Spleen (tissue), 11 donors: ENCODE data around the gene PODXL2. TPM values are rescaled to one million over a fixed set of nuclear protein-coding genes. Genes with fewer than 3 reads are reported as not detected.

ENCODE experiments used
- DNase-seq: peaks from one replicate; pipeline ENCODE4 v3.0.0-alpha.2; 2020
- H3K27ac ChIP-seq, 8 donors: fragments of 200-600 bp; sonication (generic) in 7 of 8; 1 replicate in 4 of 8; 2 replicates in 4 of 8; pipeline versions ENCODE4 v1.5.0 to v1.8.0; 2016 to 2021; ENCODE audit warnings: inconsistent platforms in 4 of 8, mild to moderate bottlenecking in 4 of 8, moderate library complexity in 1 of 8
- H3K27me3 ChIP-seq, 7 donors: fragments of 200-600 bp; sonication (generic) in 6 of 7; replicated peaks in 1 of 7; 1 replicate in 4 of 7; 2 replicates in 3 of 7; pipeline versions ENCODE4 v1.5.0 to v1.8.0; 2016 to 2021; ENCODE audit warnings: inconsistent platforms in 3 of 7, mild to moderate bottlenecking in 1 of 7
- H3K36me3 ChIP-seq, 6 donors: fragments of 200-600 bp; sonication (generic) in 5 of 6; 1 replicate in 4 of 6; 2 replicates in 2 of 6; pipeline versions ENCODE4 v1.5.0 to v1.8.0; 2016 to 2021; ENCODE audit warnings: inconsistent platforms in 2 of 6
- H3K4me1 ChIP-seq, 6 donors: fragments of 200-600 bp; sonication (generic) in 5 of 6; 1 replicate in 3 of 6; 2 replicates in 3 of 6; pipeline versions ENCODE4 v1.5.0 to v1.8.0; 2016 to 2021; ENCODE audit warnings: inconsistent platforms in 3 of 6
- H3K4me3 ChIP-seq, 8 donors: fragments of 200-600 bp; sonication (generic) in 7 of 8; 1 replicate in 4 of 8; 2 replicates in 4 of 8; pipeline versions ENCODE4 v1.5.0 to v1.8.0; 2016 to 2021; ENCODE audit warnings: inconsistent platforms in 4 of 8, mild to moderate bottlenecking in 4 of 8, moderate library complexity in 2 of 8
- H3K9me3 ChIP-seq, 8 donors: fragments of 200-600 bp; sonication (generic) in 7 of 8; 1 replicate in 4 of 8; 2 replicates in 4 of 8; pipeline versions ENCODE4 v1.5.0 to v1.8.0; 2016 to 2021; ENCODE audit warnings: inconsistent platforms in 4 of 8
- POLR2A ChIP-seq, 3 donors: fragments of 450-650 bp; IDR thresholded peaks; one replicate each; pipeline ENCODE4 v1.5.1; 2017; ENCODE audit warnings: antibody characterized with exemption in 3 of 3, mild to moderate bottlenecking in 1 of 3
- POLR2AphosphoS5 ChIP-seq, 3 donors: sonication (generic); formaldehyde crosslinking; IDR thresholded peaks; one replicate each; pipeline ENCODE4 v1.5.1; 2017; ENCODE audit warnings: antibody characterized with exemption in 3 of 3
- WGBS, 5 donors: extraction: QIAGEN DNeasy Blood & Tissue Kit in 3 of 5; methylation state at CpG; one replicate each; pipeline versions ENCODE4 v1.1.5 to v1.1.7; 2013 to 2018; 5-methylcytosine and 5-hydroxymethylcytosine counted together
- intact Hi-C: fragments of 100-400 bp; cut with DNase I; formaldehyde crosslinking; loops from one replicate; pipeline ENCODE4 v1.15.0; 2023; ENCODE audit warnings: low total_unique reads
- polyA plus RNA-seq, 3 donors: library from polyadenylated mRNA; stranded (reverse); fragments of 200-250 nt; gene quantifications; one replicate each; pipeline ENCODE4 v1.2.1, GENCODE V29; 2013
- total RNA-seq, 7 donors: library from RNA; depleted of rRNA in 3 of 7; stranded (reverse); fragments of >200 nt in 3 of 7; fragmentation: NEBNext Ultra II Directional in 4 of 7; extraction: Animal tissue kit (Norgen Biotek cat#: 25700) in 4 of 7; gene quantifications; one replicate each; pipeline versions ENCODE4 v1.1.0 to v1.2.1, GENCODE V29; 2016 to 2021
- TF ChIP-seq, protein P1 (sequence below), 11 experiments: fragments of 200-600 bp in 7 of 11; fragments of 450-650 bp in 4 of 11; sonication (generic) in 4 of 11; IDR thresholded peaks in 8 of 11; conservative IDR thresholded peaks in 3 of 11; 1 replicate in 7 of 11; 2 replicates in 4 of 11; pipeline versions ENCODE4 v1.4.0 to v1.8.0; 2016 to 2021; ENCODE audit warnings: antibody characterized with exemption in 11 of 11, inconsistent platforms in 4 of 11, mild to moderate bottlenecking in 1 of 11
- donor health status: healthy with polysubstance abuse.
- donor health status: DM: no; HTN: no; CAD: no; lungs with moderate emphysema.
- donor health status: DM: no; HTN: no; CAD: no.
- donor health status: Bipolar disorder and iron deficiency.
- donor health status: healthy.
- donor health status: DM: no; HTN: no; CAD: no.
- donor health status: DM: yes; HTN: yes; CAD: no.

Gene PODXL2
- total and polyA plus RNA-seq, 10 donors: 0.77 to 3.1 (median 2.4) TPM

DNA sequence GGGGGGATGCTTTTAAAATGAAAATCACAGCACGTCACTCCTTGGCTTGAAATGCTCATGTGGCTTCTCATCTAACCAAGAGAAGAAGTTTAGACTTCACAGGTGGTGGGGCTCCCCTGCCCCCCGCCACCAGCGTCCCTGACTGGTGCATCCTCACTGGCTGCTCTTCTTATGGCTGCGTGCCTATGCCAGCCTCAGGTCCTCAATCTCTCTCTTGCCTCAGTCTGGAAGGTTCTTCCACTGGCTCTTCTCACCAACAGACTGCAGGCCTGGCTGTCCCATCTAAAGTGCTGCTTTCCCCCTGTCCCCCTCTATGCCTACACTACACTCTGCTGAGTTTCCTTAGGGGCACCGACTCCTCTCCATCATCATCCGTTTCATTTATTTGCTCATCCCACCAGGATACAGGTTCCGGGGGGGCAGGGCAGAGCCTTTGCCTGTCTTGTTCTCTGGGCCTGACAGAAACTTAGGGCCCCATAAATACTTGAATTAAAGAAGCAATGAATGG is 64.4 kb downstream of the PODXL2 start:
- Histone ChIP-seq H3K4me1 (peaks cover 14 to 47% (median 26%) of the 10 kb centered on the region in 6 donors), H3K9me3 (no peaks in the 10 kb centered on the region), H3K4me3 (no peak overlapping the region), H3K36me3 (peaks cover 0 to 61% (median 7%) of the 10 kb centered on the region in 6 donors), H3K27me3 (no peaks in the 10 kb centered on the region), H3K27ac (no peak overlapping the region)
- intact Hi-C loops: loop anchor here (10.0 kb wide), 1 partner anchor 131 kb away; the partner anchor contains the start of gene MGLL
- TF ChIP-seq POLR2A (IDR thresholded peaks at IDR 0.05): no peak
- no peak for TF ChIP-seq POLR2AphosphoS5 (IDR thresholded peaks at IDR 0.05)
- TF ChIP-seq, protein P1, sequence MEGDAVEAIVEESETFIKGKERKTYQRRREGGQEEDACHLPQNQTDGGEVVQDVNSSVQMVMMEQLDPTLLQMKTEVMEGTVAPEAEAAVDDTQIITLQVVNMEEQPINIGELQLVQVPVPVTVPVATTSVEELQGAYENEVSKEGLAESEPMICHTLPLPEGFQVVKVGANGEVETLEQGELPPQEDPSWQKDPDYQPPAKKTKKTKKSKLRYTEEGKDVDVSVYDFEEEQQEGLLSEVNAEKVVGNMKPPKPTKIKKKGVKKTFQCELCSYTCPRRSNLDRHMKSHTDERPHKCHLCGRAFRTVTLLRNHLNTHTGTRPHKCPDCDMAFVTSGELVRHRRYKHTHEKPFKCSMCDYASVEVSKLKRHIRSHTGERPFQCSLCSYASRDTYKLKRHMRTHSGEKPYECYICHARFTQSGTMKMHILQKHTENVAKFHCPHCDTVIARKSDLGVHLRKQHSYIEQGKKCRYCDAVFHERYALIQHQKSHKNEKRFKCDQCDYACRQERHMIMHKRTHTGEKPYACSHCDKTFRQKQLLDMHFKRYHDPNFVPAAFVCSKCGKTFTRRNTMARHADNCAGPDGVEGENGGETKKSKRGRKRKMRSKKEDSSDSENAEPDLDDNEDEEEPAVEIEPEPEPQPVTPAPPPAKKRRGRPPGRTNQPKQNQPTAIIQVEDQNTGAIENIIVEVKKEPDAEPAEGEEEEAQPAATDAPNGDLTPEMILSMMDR (IDR thresholded peaks at IDR 0.05 in 8 of 11, conservative IDR thresholded peaks at IDR 0.05 in 3 of 11): no peak
- no peak for DNase-seq
- 87 to 95% (median 94%) methylated on average over 7 of the region's 7 CpGs for WGBS, 5 donors

DNA sequence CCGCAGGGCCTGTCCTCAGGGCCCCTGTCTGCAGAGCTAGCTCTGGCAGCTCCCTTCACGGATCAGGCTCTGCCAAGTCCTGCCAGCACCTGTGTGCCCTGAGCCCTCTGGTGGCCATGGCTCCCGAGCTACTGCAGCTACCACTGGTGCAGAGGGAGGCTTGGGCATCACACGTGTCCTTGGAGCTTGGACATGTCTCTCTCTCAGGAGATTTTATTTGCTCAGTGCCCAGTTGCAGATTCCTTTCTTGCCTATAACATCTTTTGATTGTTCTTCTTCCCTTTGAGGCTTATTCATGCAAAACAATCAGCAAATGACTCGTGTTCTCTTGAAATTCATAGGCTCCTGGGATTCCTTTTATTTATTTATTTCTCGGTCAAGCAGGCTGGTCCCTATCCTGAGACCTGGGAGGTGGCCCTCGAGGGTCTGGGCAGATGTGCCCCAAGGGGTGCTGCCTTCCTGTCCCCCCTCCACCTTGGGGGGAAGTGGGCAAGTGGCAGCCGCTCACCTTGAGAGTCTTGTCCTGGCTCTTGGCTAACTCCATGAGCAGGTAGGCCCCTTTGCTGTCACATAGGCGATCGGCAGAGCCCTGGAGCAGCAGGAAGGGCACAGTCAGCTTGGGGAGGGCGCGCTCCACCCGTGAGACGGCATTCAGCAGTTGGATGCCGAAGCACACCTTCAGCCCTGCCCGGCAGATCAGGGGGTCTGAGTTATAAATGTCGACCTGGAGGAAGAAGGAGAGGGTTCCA is 65.7 kb downstream of the PODXL2 start:
- H3K9me3 ChIP-seq: no peaks in the 10 kb centered on the region
- 72 to 87% (median 83%) methylated on average over 16 to 17 of the region's 17 CpGs for WGBS, 5 donors
- no peaks in the 10 kb centered on the region for H3K27me3 ChIP-seq
- H3K4me3 ChIP-seq: no peak overlapping the region
- intact Hi-C loops: loop anchor here (10.0 kb wide), 1 partner anchor 130 kb away; the partner anchor contains the start of gene MGLL
- peak overlapping the region in 1 of 8 donors; percentile 20 for H3K27ac ChIP-seq
- peaks cover 0 to 52% (median 7%) of the 10 kb centered on the region in 6 donors for H3K36me3 ChIP-seq
- peak in 2 of 3 donors; percentile 45 to 53 for TF ChIP-seq POLR2AphosphoS5 (IDR thresholded peaks at IDR 0.05)
- TF ChIP-seq, protein P1 (IDR thresholded peaks at IDR 0.05 in 8 of 11, conservative IDR thresholded peaks at IDR 0.05 in 3 of 11): peak in 8 of 11 experiments; percentile 35 to 55 (median 42)
- TF ChIP-seq POLR2A (IDR thresholded peaks at IDR 0.05): no peak
- peak; percentile 90 for DNase-seq
- peaks cover 14 to 59% (median 37%) of the 10 kb centered on the region in 6 donors for H3K4me1 ChIP-seq

DNA sequence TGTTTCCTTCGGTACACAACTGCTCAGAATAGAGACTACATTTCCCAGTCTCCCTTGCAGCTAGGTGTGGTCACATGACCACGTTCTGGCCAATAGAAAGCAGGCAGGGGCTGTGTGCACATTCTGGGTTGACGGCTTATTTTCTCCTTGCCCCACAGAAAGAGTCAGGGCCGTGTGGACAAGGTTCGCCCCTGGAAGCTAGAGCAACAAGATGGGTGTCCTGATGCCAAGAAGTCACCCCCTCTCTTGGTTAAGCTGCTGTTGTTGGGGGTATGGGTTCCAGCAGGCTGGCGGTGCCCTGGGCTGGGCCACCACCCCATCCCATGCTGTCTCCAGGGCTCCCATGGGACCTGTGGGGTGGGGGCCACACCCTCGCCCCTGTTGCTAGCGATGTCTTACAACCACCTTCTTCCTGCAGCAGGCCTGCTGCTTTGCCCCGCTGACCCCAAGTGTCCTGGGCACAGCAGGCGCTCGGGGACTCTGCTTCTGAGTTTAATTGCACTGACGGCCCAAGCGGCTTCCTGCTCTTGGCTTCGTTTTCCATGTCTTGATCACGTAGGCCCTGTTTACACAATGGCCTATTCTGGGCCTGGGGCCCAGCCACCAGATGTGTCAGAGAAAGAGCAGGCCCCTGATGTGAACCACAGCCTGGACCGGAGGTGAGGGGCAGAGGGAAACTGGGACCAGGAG is 68.7 kb downstream of the PODXL2 start:
- intact Hi-C loops: loop anchor here (10.0 kb wide), 1 partner anchor 127 kb away; the partner anchor contains the start of gene MGLL
- Histone ChIP-seq H3K4me1 (peaks cover 24 to 80% (median 60%) of the 10 kb centered on the region in 6 donors), H3K36me3 (peaks cover 0 to 22% (median 2%) of the 10 kb centered on the region in 6 donors), H3K9me3 (no peaks in the 10 kb centered on the region), H3K27me3 (no peaks in the 10 kb centered on the region), H3K27ac (peak overlapping the region; percentile 53 to 86 (median 76)), H3K4me3 (peak overlapping the region in 2 of 8 donors; percentile 7 to 57)
- peak; percentile 90 for DNase-seq
- WGBS, 5 donors: 46 to 52% (median 50%) methylated on average over 11 to 16 of the region's 16 CpGs
- TF ChIP-seq, protein P1 (IDR thresholded peaks at IDR 0.05 in 8 of 11, conservative IDR thresholded peaks at IDR 0.05 in 3 of 11): no peak
- no peak for TF ChIP-seq POLR2A (IDR thresholded peaks at IDR 0.05)
- TF ChIP-seq POLR2AphosphoS5 (IDR thresholded peaks at IDR 0.05): peak in 2 of 3 donors; percentile 55 to 62
